GM12864 (cell line): ENCODE data around the gene TSG101.

Experiments
- DNase-seq: peaks from one replicate; pipeline ENCODE4 v3.0.0-alpha.2; 2011; ENCODE audit warnings: low read depth
- H3K4me3 ChIP-seq: 2 replicates; pipeline ENCODE4 v1.5.1; 2011; ENCODE audit warnings: mild to moderate bottlenecking, low read depth, low read length, control low read depth
- CTCF ChIP-seq: IDR thresholded peaks from 2 replicates; pipeline ENCODE4 v1.5.1; 2011; ENCODE audit warnings: low read depth, mild to moderate bottlenecking, moderate library complexity, low read length, control low read depth, inconsistent platforms; ENCODE audit errors: missing control alignments

TSG101 gene

GRCh38 chr11:18524248-18524647 is 2.5 kb downstream of the TSG101 start:
- no peak for DNase-seq
- TF ChIP-seq CTCF: no peak
- H3K4me3 ChIP-seq: no peak overlapping the region

DNA sequence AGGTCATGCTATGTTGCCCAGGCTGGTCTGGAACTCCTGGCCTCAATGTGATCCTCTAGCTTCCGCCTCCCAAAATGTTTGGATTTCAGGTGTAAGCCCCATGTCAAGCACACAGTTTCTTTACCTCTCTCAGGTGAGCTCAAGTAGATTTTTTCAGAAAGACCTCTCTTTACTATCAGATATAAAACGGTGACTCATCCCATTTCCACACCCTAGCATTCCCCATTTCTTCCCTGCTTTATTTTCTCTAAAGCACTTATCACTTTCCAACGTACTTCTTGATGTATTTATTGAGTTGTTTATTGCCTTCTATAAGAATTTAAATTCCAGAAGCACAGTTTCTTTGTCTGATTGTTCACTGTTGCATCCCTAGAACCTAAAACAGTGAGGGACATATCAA is 3.7 kb downstream of the TSG101 start:
- DNase-seq: no peak
- TF ChIP-seq CTCF: no peak

DNA sequence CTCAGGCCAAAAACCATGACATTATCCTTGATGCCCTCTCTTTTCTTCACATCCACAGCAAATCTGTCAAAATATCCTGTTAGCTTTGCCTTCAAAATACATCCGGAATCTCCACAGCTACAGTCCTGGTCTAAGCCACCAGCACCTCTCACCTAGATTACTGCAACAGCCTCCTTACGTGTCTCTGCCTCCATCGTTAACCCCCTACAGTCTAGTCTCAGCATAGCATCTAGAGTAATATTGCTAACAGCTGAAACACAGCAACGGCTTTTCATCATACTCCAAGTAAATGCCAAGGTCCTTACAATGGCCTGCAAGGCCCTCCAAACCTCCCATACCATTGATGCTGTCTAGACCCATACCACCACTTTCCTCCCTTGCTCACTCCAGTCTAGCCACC is 4.4 kb downstream of the TSG101 start:
- no peak for DNase-seq
- H3K4me3 ChIP-seq: no peak overlapping the region
- TF ChIP-seq CTCF: peak; percentile 54

More for the DNA sequence above, 3.7 kb downstream of the TSG101 start:
- H3K4me3 ChIP-seq: no peak overlapping the region

DNA sequence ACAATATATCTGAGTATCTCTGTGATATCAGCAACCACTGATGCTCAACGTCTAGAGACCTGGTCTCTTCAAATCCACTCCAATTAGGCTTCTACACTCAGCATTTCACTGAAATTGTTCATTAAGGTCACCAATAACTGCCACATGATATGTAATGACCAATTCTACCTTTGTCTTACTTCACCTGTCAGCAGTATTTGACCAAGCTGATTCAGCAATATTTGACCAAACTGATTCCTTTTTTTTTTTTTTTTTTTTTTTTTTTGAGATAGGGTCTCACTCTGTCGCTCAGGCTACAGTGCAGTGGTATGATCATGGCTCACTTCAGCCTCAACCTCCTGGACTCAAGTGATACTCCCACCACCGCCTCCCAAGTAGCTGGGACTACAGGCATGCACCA is 5.6 kb downstream of the TSG101 start:
- TF ChIP-seq CTCF: no peak
- H3K4me3 ChIP-seq: no peak overlapping the region
- no peak for DNase-seq

GRCh38 chr11:18502352-18502751 is 24.4 kb downstream of the TSG101 start:
- H3K4me3 ChIP-seq: no peak overlapping the region
- DNase-seq: no peak
- no peak for TF ChIP-seq CTCF

GRCh38 chr11:18501629-18502028 is 25.1 kb downstream of the TSG101 start:
- H3K4me3 ChIP-seq: no peak overlapping the region
- TF ChIP-seq CTCF: no peak
- DNase-seq: no peak

GRCh38 chr11:18498039-18498438 is 28.7 kb downstream of the TSG101 start:
- H3K4me3 ChIP-seq: no peak overlapping the region
- TF ChIP-seq CTCF: no peak
- no peak for DNase-seq
